LHCN-M2 (cell line): Measurements from ENCODE around the gene JAG2. TPM values are rescaled to one million over a fixed set of nuclear protein-coding genes. Genes with fewer than 3 reads are reported as not detected.

Experiments
- DNase-seq: peaks from one replicate; pipeline ENCODE4 v3.0.0-alpha.2; 2012; ENCODE audit warnings: low read depth
- total RNA-seq: library from RNA; depleted of rRNA; stranded (reverse); fragments of >200 nt; gene quantifications from 2 replicates; pipeline ENCODE4 v1.2.3, GENCODE V29; 2014

Gene JAG2
- total RNA-seq, 1 experiment from 2014 or later, result 0.80 TPM

GRCh38 chr14:105151084-105151837, 17.3 kb downstream of the JAG2 start:
- no peak for DNase-seq

- no peak for DNase-seq
These were observed 18.1 kb downstream of the JAG2 start for GRCh38 chr14:105150368-105151083.

GRCh38 chr14:105150026-105150367, 18.6 kb downstream of the JAG2 start:
- DNase-seq, result no peak

GRCh38 chr14:105149146-105149781, 19.3 kb downstream of the JAG2 start:
- DNase-seq, result no peak

- DNase-seq, result no peak
These were observed 19.9 kb downstream of the JAG2 start for GRCh38 chr14:105148604-105149145.

GRCh38 chr14:105147671-105148603, 20.6 kb downstream of the JAG2 start:
- DNase-seq, result no peak

GRCh38 chr14:105146976-105147635, 21.5 kb downstream of the JAG2 start:
- no peak for DNase-seq

- DNase-seq, result no peak
These were observed 22.2 kb downstream of the JAG2 start for GRCh38 chr14:105146181-105146975.

GRCh38 chr14:105145381-105146180, 23.0 kb downstream of the JAG2 start:
- no peak for DNase-seq

- no peak for DNase-seq
These were observed 23.8 kb downstream of the JAG2 start for GRCh38 chr14:105144666-105145380.

- no peak for DNase-seq
These were observed 24.4 kb downstream of the JAG2 start for GRCh38 chr14:105144026-105144665.

- DNase-seq, result no peak
These were observed 25.0 kb downstream of the JAG2 start for GRCh38 chr14:105143451-105144025.

- no peak for DNase-seq
These were observed 25.7 kb downstream of the JAG2 start for GRCh38 chr14:105142651-105143450.

- DNase-seq, result no peak
These were observed 26.9 kb downstream of the JAG2 start for GRCh38 chr14:105141486-105142281.

GRCh38 chr14:105141026-105141425, 27.6 kb downstream of the JAG2 start:
- no peak for DNase-seq

- no peak for DNase-seq
These were observed 28.0 kb downstream of the JAG2 start for GRCh38 chr14:105140581-105140980.
